H1 (cell line): Measurements from ENCODE around the gene STRADB. TPM values are rescaled to one million over a fixed set of nuclear protein-coding genes. Genes with fewer than 3 reads are reported as not detected.

ENCODE experiments used
- CTCF ChIA-PET: fragments of 300-600 bp; sonication (Branson Sonifier 250); formaldehyde crosslinking; loops from one replicate; lab custom pipeline; 2021; ENCODE audit not compliant: partially characterized antibody; lab: Charles Lee
- POLR2A ChIA-PET: fragments of 300-600 bp; sonication (Branson Sonifier 250); formaldehyde crosslinking; loops from one replicate; lab custom pipeline; 2021; ENCODE audit warnings: inconsistent platforms; ENCODE audit not compliant: partially characterized antibody; lab: Charles Lee
- DNase-seq, 2 experiments: peaks; one replicate each; pipeline versions ENCODE4 v3.0.0 to v3.0.0-alpha.2; 2010 to 2022; ENCODE audit warnings: low spot score in 2 of 2, low read depth in 1 of 2, mixed read lengths in 1 of 2
- FAIRE-seq: peaks from 2 replicates; lab custom pipeline; 2011; peaks lifted over from hg19 to GRCh38; lab: Jason Lieb, UNC
- H2AFZ ChIP-seq: 2 replicates; pipeline ENCODE4 v1.8.1; 2012; ENCODE audit warnings: low read length, inconsistent platforms
- H2AK5ac ChIP-seq: 2 replicates; pipeline ENCODE4 v1.6.1; 2013; ENCODE audit warnings: low read depth, low read length
- H2BK120ac ChIP-seq: replicated peaks from 2 replicates; pipeline ENCODE3; 2013; ENCODE audit warnings: low read depth, low read length, inconsistent platforms
- H2BK12ac ChIP-seq: 2 replicates; pipeline ENCODE4 v1.6.1; 2013; ENCODE audit warnings: low read depth, low read length
- H2BK15ac ChIP-seq: 2 replicates; pipeline ENCODE4 v1.6.1; 2013; ENCODE audit warnings: low read length
- H2BK20ac ChIP-seq: 2 replicates; pipeline ENCODE4 v1.6.1; 2013; ENCODE audit warnings: low read length
- H2BK5ac ChIP-seq: 2 replicates; pipeline ENCODE4 v1.6.1; 2013; ENCODE audit warnings: low read depth, low read length
- H3K14ac ChIP-seq: 2 replicates; pipeline ENCODE4 v1.6.1; 2013; ENCODE audit warnings: inconsistent platforms; ENCODE audit not compliant: insufficient read length
- H3K18ac ChIP-seq: 2 replicates; pipeline ENCODE4 v1.6.1; 2013; ENCODE audit warnings: low read length; ENCODE audit errors: extremely low read depth
- H3K23ac ChIP-seq: 2 replicates; pipeline ENCODE4 v1.6.1; 2013; ENCODE audit warnings: inconsistent platforms; ENCODE audit not compliant: insufficient read length
- H3K23me2 ChIP-seq: 2 replicates; pipeline ENCODE4 v1.6.1; 2013; ENCODE audit warnings: low read depth, low read length
- H3K27ac ChIP-seq: 2 replicates; pipeline ENCODE4 v1.6.1; 2011; ENCODE audit warnings: low read depth, low read length, inconsistent platforms
- H3K27me3 ChIP-seq, 4 experiments: replicated peaks in 1 of 4; 1 replicate in 1 of 4; 2 replicates in 3 of 4; pipeline versions ENCODE4 v1.6.1 to v1.8.1; 2011 to 2013; ENCODE audit warnings: low read length in 3 of 4, mild to moderate bottlenecking in 3 of 4, inconsistent platforms in 2 of 4, mixed read lengths in 2 of 4, moderate library complexity in 1 of 4; ENCODE audit not compliant: control insufficient read depth in 3 of 4, insufficient read depth in 3 of 4; ENCODE audit errors: extremely low read depth in 1 of 4
- H3K36me3 ChIP-seq, 4 experiments: 2 replicates each; pipeline versions ENCODE4 v1.6.1 to v1.8.1; 2011 to 2013; ENCODE audit warnings: mild to moderate bottlenecking in 4 of 4, low read length in 3 of 4, moderate library complexity in 2 of 4, control low read depth in 1 of 4, inconsistent platforms in 1 of 4; ENCODE audit not compliant: insufficient read depth in 4 of 4, control insufficient read depth in 2 of 4
- H3K4ac ChIP-seq: replicated peaks from 2 replicates; pipeline ENCODE3; 2013; ENCODE audit warnings: low read length, low read depth, mixed read lengths, inconsistent platforms; ENCODE audit not compliant: insufficient read length
- H3K4me1 ChIP-seq, 4 experiments: replicated peaks in 1 of 4; 1 replicate in 1 of 4; 2 replicates in 3 of 4; pipeline versions ENCODE4 v1.6.1 to v1.8.1; 2011 to 2013; ENCODE audit warnings: low read length in 3 of 4, inconsistent platforms in 2 of 4, mixed read lengths in 1 of 4; ENCODE audit not compliant: insufficient read depth in 4 of 4, control insufficient read depth in 3 of 4
- H3K4me2 ChIP-seq, 2 experiments: 2 replicates each; pipeline versions ENCODE4 v1.6.1 to v1.8.1; 2011 to 2013; ENCODE audit warnings: low read depth in 2 of 2, low read length in 2 of 2, control low read depth in 1 of 2, inconsistent platforms in 1 of 2, mild to moderate bottlenecking in 1 of 2; ENCODE audit not compliant: insufficient read depth in 1 of 2
- H3K4me3 ChIP-seq, 4 experiments: fragments of 200-600, 300-600 bp in 1 of 4; sonication (generic), shearing (Covaris generic), sonication (Bioruptor Twin) in 1 of 4; 2 replicates each; pipeline versions ENCODE4 v1.5.1 to v1.8.1; 2011 to 2016; ENCODE audit warnings: low read length in 4 of 4, low read depth in 3 of 4, control low read depth in 2 of 4, inconsistent platforms in 2 of 4, mild to moderate bottlenecking in 2 of 4, mixed read lengths in 1 of 4, moderate library complexity in 1 of 4; ENCODE audit not compliant: insufficient read depth in 2 of 4; ENCODE audit errors: extremely low read depth in 1 of 4
- H3K56ac ChIP-seq: replicated peaks from 2 replicates; pipeline ENCODE3; 2013; ENCODE audit warnings: low read depth, mild to moderate bottlenecking, mixed read lengths, low read length, inconsistent platforms; ENCODE audit not compliant: insufficient read length
- H3K79me1 ChIP-seq: 2 replicates; pipeline ENCODE4 v1.6.1; 2013; ENCODE audit warnings: low read depth, low read length, control low read depth
- H3K79me2 ChIP-seq, 2 experiments: 2 replicates each; pipeline versions ENCODE4 v1.6.1 to v1.8.1; 2012 to 2013; ENCODE audit warnings: low read length in 2 of 2, mild to moderate bottlenecking in 2 of 2, inconsistent platforms in 1 of 2; ENCODE audit not compliant: insufficient read depth in 2 of 2, control insufficient read depth in 1 of 2
- H3K9ac ChIP-seq, 4 experiments: replicated peaks in 1 of 4; 1 replicate in 1 of 4; 2 replicates in 3 of 4; pipeline versions ENCODE4 v1.6.1 to v1.8.1; 2011 to 2013; ENCODE audit warnings: low read depth in 3 of 4, low read length in 3 of 4, control low read depth in 2 of 4, mild to moderate bottlenecking in 2 of 4, moderate library complexity in 2 of 4, inconsistent platforms in 1 of 4; ENCODE audit errors: extremely low read depth in 1 of 4
- H3K9me3 ChIP-seq, 2 experiments: 2 replicates each; pipeline versions ENCODE4 v1.6.1 to v1.8.1; 2012 to 2013; ENCODE audit warnings: mild to moderate bottlenecking in 2 of 2, moderate library complexity in 2 of 2, control low read depth in 1 of 2, inconsistent platforms in 1 of 2, low read depth in 1 of 2, low read length in 1 of 2, mixed read lengths in 1 of 2; ENCODE audit not compliant: insufficient read depth in 2 of 2
- H4K20me1 ChIP-seq, 2 experiments: replicated peaks in 1 of 2; 2 replicates each; pipeline versions ENCODE3 to v1.8.1; 2011 to 2013; ENCODE audit warnings: inconsistent platforms in 2 of 2, low read length in 2 of 2, mild to moderate bottlenecking in 1 of 2; ENCODE audit not compliant: insufficient read depth in 2 of 2, control insufficient read depth in 1 of 2
- H4K5ac ChIP-seq: 2 replicates; pipeline ENCODE4 v1.6.1; 2013; ENCODE audit warnings: low read length, low read depth, mixed read lengths, inconsistent platforms; ENCODE audit not compliant: insufficient read length
- H4K8ac ChIP-seq: 2 replicates; pipeline ENCODE4 v1.8.0; 2013; ENCODE audit warnings: mild to moderate bottlenecking, moderate library complexity, low read length, inconsistent platforms; ENCODE audit not compliant: insufficient read depth; ENCODE audit errors: extremely low read depth
- H4K91ac ChIP-seq: replicated peaks from 2 replicates; pipeline ENCODE3; 2013; ENCODE audit warnings: low read length, mixed read lengths, inconsistent platforms; ENCODE audit not compliant: insufficient read length
- CEBPB ChIP-seq: IDR thresholded peaks from 2 replicates; pipeline ENCODE4 v1.6.1; 2012; ENCODE audit warnings: low read depth, low read length
- FOSL1 ChIP-seq: IDR thresholded peaks from 2 replicates; pipeline ENCODE4 v1.6.1; 2011; ENCODE audit warnings: mild to moderate bottlenecking, low read depth, low read length, moderate library complexity; ENCODE audit not compliant: insufficient read depth
- HDAC6 ChIP-seq: IDR thresholded peaks from one replicate; pipeline ENCODE4 v1.7.1; 2012; ENCODE audit warnings: low read depth, mild to moderate bottlenecking, inconsistent platforms, low read length, moderate library complexity
- NANOG ChIP-seq: IDR thresholded peaks from 2 replicates; pipeline ENCODE4 v1.6.1; 2011; ENCODE audit warnings: low read length, low read depth, mild to moderate bottlenecking, inconsistent platforms; ENCODE audit not compliant: insufficient read depth, poor library complexity, severe bottlenecking
- POLR2A ChIP-seq, 2 experiments: IDR thresholded peaks; 1 replicate in 1 of 2; 2 replicates in 1 of 2; pipeline ENCODE4 v1.6.1; 2011; ENCODE audit warnings: low read depth in 2 of 2, low read length in 2 of 2, mild to moderate bottlenecking in 2 of 2; ENCODE audit errors: control extremely low read depth in 1 of 2
- RXRA ChIP-seq: IDR thresholded peaks from 2 replicates; pipeline ENCODE4 v1.6.1; 2011; ENCODE audit warnings: low read depth, mild to moderate bottlenecking, low read length, moderate library complexity; ENCODE audit not compliant: insufficient read depth
- TCF12 ChIP-seq: IDR thresholded peaks from 2 replicates; pipeline ENCODE4 v1.6.1; 2011; ENCODE audit warnings: low read depth, mild to moderate bottlenecking, low read length
- TEAD4 ChIP-seq: IDR thresholded peaks from 2 replicates; pipeline ENCODE4 v1.6.1; 2012; ENCODE audit warnings: low read depth, low read length, inconsistent platforms, mixed read lengths
- YY1 ChIP-seq: IDR thresholded peaks from 2 replicates; pipeline ENCODE4 v1.6.1; 2011; ENCODE audit warnings: low read depth, mild to moderate bottlenecking, low read length
- WGBS, 2 experiments: shearing (Covaris generic) in 1 of 2; methylation state at CpG; one replicate each; pipeline versions ENCODE4 v1.1.6 to v1.1.7; 2013 to 2015; ENCODE audit warnings: low lambda C conversion rate in 2 of 2, mixed read lengths in 2 of 2, inconsistent platforms in 1 of 2, low coverage in 1 of 2, missing lambda C conversion rate in 1 of 2; ENCODE audit not compliant: insufficient replicate concordance in 2 of 2, insufficient coverage in 1 of 2, insufficient read length in 1 of 2; ENCODE audit errors: extremely low coverage in 1 of 2, missing lambda C conversion rate in 1 of 2; 5-methylcytosine and 5-hydroxymethylcytosine counted together
- polyA plus RNA-seq, 7 experiments: library from polyadenylated mRNA; depleted of rRNA in 3 of 7; stranded (reverse) in 5 of 7; unstranded in 2 of 7; fragments of >200 nt in 5 of 7; fragments of 200-250 nt in 2 of 7; gene quantifications; 1 replicate in 5 of 7; 2 replicates in 1 of 7; 4 replicates in 1 of 7; pipeline versions ENCODE4 v1.2.1 to v1.2.3, GENCODE V29; 2011 to 2013; ENCODE audit warnings: missing spikeins in 2 of 7, mixed read lengths in 2 of 7
- total RNA-seq: library from RNA; stranded (reverse); fragmentation: NEBNext Ultra II Directional; extraction: Animal tissue kit (Norgen Biotek cat#: 25700); gene quantifications from 2 replicates; pipeline ENCODE4 v1.2.1, GENCODE V29; 2021
- TF ChIP-seq, protein P1 (sequence below): IDR thresholded peaks from 2 replicates; pipeline ENCODE4 v1.6.1; 2012; ENCODE audit warnings: low read length, inconsistent platforms

The STRADB gene
- total and polyA plus RNA-seq, 2 of the 8 experiments (the other 6 are each of a cell fraction or from before 2014, with no cell fraction given): 20.9 to 34.9 TPM

DNA sequence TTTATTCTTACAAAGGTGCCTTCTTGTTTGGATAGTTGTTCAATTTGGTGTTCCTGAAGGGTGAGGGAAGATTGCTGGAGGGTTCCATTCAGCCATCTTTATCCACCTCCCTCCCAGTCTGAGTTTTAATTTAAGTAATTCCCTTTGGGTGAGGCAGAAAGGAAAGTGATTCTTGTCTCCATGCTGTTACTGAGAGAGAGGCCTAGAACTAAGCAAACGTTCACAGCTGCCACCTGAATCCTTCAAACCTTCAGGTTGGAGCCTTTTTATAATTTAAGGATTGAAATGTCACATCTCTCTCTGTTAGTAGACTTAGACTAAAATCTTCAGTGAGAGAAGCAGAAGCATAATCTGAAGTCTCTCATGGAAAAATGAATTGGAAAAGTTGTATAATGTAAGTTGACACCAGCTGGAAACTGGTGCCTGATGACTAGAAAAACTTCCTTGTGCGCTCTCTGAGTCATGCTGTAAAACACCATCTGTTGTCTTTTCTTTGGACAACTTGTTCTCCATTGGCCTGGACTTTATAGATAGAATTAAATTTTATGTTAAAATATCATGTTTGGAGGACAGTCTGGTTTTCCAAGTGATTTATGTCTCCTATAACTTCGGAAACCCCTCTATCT lies 14.6 kb downstream of the STRADB start:
- no peak overlapping the region for H3K4me2 ChIP-seq
- CTCF ChIA-PET: interaction anchor here (0.6 to 1.3 kb wide), 3 partner anchors 10 to 843 kb away, joined by 3 to 9 read pairs (median 3); no protein-coding TSS in a partner anchor
- peaks cover 0 to 4% (median 4%) of the 10 kb centered on the region in 4 experiments; a peak in 4 of 7 replicates for H3K4me1 ChIP-seq
- no peaks in the 10 kb centered on the region for H3K79me2 ChIP-seq
- no peak overlapping the region for H3K56ac ChIP-seq
- no peak overlapping the region for H4K5ac ChIP-seq
- FAIRE-seq (no peak), DNase-seq (no peak)
- no peaks in the 10 kb centered on the region for H3K79me1 ChIP-seq
- H3K9me3 ChIP-seq: no peaks in the 10 kb centered on the region
- no peak overlapping the region for H2BK120ac ChIP-seq
- H3K4me3 ChIP-seq: no peak overlapping the region
- no peak overlapping the region for H4K91ac ChIP-seq
- no peak overlapping the region for H3K27ac ChIP-seq
- H2BK5ac ChIP-seq: no peak overlapping the region
- H2AK5ac ChIP-seq: no peak overlapping the region
- H2AFZ ChIP-seq: no peak overlapping the region
- no peaks in the 10 kb centered on the region for H3K23me2 ChIP-seq
- WGBS, 2 experiments: 85% methylated on average over 3 of the region's 3 CpGs; no CpG with 5 or more reads in 1 of the 2 experiments
- no peak overlapping the region for H2BK20ac ChIP-seq
- no peaks in the 10 kb centered on the region for H3K27me3 ChIP-seq
- H4K20me1 ChIP-seq: no peaks in the 10 kb centered on the region
- no peak overlapping the region for H3K14ac ChIP-seq
- H4K8ac ChIP-seq: no peak overlapping the region
- no peak overlapping the region for H3K9ac ChIP-seq
- H3K36me3 ChIP-seq: no peaks in the 10 kb centered on the region
- no peak overlapping the region for H3K4ac ChIP-seq
- no peak overlapping the region for H2BK15ac ChIP-seq
- H3K18ac ChIP-seq: no peak overlapping the region
- POLR2A ChIA-PET: interaction anchor here (2.6 kb wide), 1 partner anchor 14 kb away, joined by 9 read pairs; the partner anchor contains the start of genes STRADB and TRAK2
- no peak overlapping the region for H3K23ac ChIP-seq
- H2BK12ac ChIP-seq: no peak overlapping the region
- TF ChIP-seq YY1 (no peak), POLR2A (IDR thresholded peaks at IDR 0.05; ENCODE audit: control extremely low read depth in 1 of 2, low read depth in 2 of 2, low read length in 2 of 2) (no peak), CEBPB (no peak), NANOG (no peak), TEAD4 (no peak), HDAC6 (no peak), RXRA (no peak), TCF12 (no peak), FOSL1 (no peak)
- TF ChIP-seq, protein P1, sequence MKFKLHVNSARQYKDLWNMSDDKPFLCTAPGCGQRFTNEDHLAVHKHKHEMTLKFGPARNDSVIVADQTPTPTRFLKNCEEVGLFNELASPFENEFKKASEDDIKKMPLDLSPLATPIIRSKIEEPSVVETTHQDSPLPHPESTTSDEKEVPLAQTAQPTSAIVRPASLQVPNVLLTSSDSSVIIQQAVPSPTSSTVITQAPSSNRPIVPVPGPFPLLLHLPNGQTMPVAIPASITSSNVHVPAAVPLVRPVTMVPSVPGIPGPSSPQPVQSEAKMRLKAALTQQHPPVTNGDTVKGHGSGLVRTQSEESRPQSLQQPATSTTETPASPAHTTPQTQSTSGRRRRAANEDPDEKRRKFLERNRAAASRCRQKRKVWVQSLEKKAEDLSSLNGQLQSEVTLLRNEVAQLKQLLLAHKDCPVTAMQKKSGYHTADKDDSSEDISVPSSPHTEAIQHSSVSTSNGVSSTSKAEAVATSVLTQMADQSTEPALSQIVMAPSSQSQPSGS: no peak
